NCI-H1048 (cell line): ENCODE measurements around the gene BCAS1.

Experiments
- DNase-seq: peaks from one replicate; lab custom pipeline; 2025; lab: John Stamatoyannopoulos, UW

BCAS1 gene

GRCh38 chr20:54103067-54103761 lies 32.8 kb upstream of the BCAS1 start:
- DNase-seq: no peak

GRCh38 chr20:54102543-54102942 lies 32.1 kb upstream of the BCAS1 start:
- DNase-seq: no peak

DNA sequence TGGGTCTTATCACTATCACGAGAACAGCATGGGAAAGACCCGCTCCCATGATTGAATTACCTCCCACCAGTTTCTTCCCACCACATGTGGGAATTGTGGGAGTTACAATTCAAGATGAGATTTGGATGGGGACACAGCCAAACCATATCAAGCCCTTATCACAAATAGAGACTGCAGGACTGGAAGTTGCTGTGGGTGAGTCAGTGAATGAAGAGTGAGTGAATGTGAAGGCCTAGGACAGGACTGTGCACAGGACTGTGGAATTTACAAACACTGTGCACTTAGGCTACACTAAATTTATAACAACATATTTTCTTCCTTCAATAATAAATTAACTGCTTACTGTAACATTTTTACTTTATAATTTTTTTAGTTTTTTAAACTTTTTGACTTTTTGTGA lies 30.2 kb upstream of the BCAS1 start:
- no peak for DNase-seq

- DNase-seq: no peak
These were observed 29.5 kb upstream of the BCAS1 start for GRCh38 chr20:54099894-54100293.

DNA sequence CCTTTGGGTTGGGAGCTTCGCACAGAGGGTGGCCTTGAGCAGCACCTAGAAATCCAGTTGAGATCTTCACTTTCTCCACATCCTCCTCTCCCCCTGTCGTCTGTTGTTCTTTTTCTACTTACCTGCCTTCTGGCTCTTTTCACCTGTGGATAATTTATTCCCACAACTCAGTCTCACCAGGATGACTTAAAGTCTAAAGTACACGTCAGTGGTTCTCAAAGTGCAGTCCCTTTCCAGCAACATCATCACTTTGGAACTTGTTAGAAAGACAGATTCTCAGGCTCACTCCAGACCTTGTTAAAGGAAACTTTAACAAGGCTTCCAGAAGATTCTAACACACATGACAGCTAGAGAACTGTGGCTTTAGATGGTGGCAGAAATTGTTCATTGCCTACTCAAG lies 27.7 kb upstream of the BCAS1 start:
- no peak for DNase-seq

DNA sequence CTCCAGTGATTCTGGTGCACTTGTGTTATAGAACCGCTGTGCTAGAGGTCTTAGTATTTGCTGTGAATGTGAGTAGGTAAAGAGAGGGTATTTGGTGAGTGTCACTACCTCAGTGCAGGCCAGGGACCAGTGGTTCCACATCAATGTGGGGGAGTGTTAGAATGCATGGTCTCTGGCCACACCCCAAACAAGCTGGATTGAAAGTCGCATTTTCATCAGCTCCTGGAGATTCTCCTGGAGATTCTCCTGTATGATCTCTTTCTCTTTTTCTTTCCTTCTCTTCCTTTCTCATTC lies 26.8 kb upstream of the BCAS1 start:
- DNase-seq: no peak

DNA sequence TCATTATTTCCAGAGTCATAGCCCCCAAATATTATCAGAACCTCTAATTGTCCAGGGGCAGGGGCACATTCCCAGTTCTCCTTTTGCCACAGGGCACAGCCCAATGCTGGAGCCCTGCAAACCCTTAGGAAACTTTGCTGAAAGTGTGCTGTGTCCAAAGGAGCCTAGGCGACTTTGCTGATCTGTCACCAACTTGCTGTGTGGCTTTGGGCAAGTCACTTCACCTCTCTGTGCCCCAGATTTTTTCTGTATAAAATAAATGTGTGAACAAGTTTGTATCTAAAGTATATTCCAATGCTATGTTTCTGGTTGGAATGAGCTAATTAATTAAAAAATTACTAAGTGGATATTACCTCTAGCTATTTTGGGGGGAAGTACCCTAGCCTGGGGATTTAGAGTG lies 25.4 kb upstream of the BCAS1 start:
- DNase-seq: no peak

DNA sequence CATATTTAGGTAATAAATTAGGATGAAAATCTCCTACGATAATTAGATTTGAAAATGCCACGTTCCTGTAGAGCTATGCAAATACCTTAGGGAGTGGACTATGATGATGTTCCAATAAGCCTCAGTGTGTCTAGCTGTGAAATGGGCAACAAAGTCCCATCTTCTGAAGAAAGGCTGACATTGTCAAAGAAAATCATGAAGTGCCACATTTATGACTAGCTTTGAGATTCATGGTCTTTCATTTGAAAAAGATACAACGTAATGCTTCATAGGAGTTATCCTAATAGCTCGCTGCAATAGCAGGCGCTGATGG lies 23.8 kb upstream of the BCAS1 start:
- DNase-seq: no peak

DNA sequence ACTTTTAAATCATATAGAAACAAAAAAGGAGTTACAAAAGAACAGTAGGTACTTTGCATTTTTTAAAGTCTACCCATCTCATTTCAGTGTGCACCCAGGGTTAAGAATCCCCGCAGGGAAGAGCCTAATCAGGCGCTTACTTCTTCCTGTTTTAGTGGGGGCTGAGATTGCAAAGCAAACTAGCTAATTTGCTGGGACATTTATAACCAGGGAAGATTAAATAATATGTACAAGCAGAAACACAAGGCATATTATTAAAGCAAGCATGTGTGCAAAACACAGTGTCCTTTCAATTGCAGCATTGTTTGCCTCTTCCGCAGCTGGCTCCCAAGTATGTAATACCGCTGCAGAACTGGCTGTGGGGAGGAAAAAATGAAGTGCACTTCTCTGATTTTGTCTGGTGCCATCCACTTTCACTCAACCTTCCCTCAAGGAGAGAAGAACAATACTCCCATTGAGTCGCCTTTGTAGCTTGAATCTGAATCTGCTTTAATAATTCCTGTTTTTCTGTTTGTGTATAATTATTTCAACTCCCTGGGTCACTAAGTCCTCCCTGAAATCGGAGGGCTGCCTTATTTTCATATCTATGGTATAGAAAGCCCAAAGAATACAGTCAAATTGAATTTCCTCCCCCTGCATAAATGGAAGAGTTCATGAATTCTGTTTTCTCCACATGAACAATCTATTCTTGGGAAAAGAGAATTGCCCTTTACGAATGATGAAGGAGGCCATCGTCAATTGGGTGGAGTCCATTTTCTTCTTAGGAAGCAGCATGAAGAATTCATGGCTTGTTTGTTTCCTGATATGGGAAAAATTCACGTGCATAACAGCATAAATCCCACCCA lies 23.3 kb upstream of the BCAS1 start:
- peak; percentile 72 for DNase-seq

- DNase-seq: no peak
These were observed 21.6 kb upstream of the BCAS1 start for GRCh38 chr20:54092021-54092420.

DNA sequence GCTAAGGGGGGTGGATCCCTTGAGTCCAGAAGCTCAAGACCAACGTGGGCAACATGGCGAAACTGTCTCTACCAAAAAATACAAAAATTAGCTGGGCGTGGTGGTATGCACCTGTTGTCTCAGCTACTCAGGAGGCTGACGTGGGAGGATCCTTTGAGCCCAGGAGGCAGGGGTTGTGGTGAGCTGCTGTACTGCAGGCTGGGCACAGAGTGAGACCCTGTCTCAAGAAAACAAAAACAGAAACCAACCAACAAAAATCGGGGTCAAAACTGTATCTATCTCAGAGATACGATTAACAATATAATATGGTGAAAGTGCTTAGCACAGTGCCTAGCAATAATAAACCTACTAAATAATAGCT lies 20.7 kb upstream of the BCAS1 start:
- no peak for DNase-seq

DNA sequence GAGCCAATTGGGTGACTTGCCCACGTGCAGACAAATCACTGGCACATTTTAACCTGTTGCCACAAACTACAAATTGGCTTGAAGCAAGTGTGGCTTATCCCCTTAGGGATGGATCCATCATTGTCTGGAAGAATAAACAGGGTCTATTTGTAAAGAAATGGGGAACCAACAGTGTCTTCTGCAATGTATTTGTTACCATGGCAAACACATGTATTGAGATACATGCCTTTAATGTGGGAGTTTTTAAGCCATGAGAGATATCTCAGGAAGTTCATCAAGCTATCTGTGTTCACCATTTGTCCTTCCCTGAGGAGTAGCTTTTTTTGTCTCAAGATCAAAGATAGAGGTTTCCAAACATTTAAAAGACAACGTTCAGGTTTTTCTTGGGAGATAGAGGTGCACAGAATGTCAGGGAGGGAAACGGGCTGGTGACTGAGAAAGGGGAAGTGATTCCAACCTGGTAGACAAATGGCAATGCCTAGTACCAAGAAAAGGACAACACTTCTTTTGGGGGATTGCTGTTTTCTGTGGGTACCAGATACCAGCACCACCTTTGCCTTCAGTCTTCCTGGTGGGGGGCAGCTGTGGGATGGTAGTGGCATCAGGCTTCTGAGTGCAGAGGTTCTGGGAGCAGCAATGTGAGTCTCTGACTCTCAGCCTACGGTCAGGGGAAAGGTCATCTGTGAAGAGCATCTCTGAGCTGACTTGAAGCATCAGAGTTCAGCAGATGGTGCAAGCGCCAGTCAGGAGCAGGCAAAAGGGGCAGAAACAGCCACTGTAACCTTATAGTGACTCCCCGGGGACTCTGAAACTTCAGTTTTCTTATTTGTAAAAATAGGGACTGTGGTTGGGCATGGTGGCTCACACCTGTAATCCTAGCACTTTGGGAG lies 20.1 kb upstream of the BCAS1 start:
- DNase-seq: no peak

DNA sequence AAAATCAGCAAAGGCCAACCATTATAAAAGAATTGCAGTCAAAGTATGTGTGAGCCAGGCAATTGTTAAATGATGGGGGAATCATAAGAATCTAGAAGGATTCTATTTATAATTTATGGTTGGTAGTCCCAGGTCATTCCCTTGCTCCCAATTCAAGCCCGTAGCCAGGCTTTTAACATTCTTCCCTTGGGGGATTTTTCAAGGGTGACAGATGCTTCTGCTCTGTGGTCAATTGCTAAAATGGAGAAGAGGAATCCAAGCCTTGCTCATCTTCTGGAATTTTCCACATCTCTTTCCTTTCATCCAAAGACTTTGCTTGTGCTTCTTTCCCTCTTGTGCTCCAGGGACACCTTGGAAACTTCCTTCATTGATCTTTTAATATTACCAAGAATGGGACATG lies 18.0 kb upstream of the BCAS1 start:
- no peak for DNase-seq

GRCh38 chr20:54086507-54087039 lies 16.2 kb upstream of the BCAS1 start:
- DNase-seq: no peak

- no peak for DNase-seq
These were observed 15.5 kb upstream of the BCAS1 start for GRCh38 chr20:54085910-54086309.

DNA sequence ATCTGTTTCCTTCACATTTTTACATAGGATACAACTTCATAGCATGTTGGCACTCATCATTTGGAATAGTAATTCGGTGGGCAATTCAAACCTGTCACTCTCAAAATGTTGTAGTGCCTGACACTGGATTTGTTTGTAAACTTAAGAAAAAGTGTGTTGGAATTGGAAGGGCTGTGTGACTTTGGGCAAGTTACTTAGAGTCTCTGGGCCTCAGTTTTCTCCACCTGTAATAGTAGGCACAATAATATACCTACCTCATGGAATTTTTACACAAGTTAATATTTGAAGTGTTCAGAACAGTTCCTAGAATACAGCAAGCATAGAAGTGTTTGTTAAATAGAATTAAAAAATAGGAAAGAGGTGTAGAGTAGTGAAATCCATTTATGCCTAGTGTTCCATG lies 15.0 kb upstream of the BCAS1 start:
- no peak for DNase-seq

- DNase-seq: no peak
These were observed 14.5 kb upstream of the BCAS1 start for GRCh38 chr20:54084727-54085388.

DNA sequence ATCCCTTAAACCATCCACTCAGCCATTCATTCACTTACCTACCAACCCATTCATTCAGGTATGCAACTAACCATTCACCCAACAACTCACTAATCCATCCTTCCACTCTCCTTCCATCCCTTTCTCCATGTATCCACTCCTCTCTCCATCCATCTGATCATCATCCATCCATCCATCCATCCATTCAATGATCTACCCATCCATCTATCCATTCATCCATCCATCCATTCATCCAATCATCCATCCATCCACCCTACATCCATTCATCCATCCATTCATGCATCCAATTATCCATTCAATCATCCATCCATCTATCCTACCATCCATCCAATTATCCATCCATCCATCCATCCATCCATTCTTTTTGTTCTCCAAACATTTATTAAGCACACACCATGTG lies 13.8 kb upstream of the BCAS1 start:
- DNase-seq: no peak

GRCh38 chr20:54083459-54083858 lies 13.1 kb upstream of the BCAS1 start:
- no peak for DNase-seq

- no peak for DNase-seq
These were observed 11.7 kb upstream of the BCAS1 start for GRCh38 chr20:54082100-54082499.

GRCh38 chr20:54079652-54080051 lies 9.3 kb upstream of the BCAS1 start:
- DNase-seq: no peak

GRCh38 chr20:54078296-54078984 lies 8.0 kb upstream of the BCAS1 start:
- DNase-seq: no peak
